ENCODE measurements around the gene LSG1.

DNA sequence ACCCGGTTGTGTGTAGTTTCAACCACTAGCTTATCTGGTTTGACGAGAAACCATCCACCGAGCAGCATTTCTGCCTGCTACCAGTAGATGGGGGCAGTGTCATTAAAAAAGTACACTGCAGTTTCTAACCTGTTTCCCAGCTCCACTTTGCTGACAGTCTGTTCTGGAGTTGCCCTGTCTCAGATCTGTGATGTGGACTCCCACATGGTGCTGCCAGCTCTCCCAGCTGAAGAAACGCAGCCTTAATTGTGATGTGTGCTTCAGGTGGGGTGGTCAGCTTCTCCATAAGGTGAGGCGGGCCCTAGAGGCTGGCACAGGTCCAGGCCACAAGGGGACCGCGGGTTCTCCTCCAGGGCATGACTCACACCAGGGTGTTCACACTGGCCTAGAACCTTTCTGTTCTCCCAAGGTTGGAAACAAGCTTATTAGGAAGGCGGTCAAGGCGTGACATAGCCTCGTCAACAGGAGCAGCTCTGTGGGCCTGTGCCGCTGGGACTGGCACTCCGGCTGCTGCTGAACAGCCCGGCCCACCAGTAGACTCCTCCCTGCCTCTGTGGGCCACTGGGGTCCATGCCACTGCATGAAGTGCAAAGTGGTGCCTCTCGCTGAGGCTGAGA is 10.8 kb upstream of the LSG1 start:
- no peak for TF ChIP-seq POLR2A (IDR thresholded peaks at IDR 0.05; ENCODE audit: low read depth)
- TF ChIP-seq, protein P1, sequence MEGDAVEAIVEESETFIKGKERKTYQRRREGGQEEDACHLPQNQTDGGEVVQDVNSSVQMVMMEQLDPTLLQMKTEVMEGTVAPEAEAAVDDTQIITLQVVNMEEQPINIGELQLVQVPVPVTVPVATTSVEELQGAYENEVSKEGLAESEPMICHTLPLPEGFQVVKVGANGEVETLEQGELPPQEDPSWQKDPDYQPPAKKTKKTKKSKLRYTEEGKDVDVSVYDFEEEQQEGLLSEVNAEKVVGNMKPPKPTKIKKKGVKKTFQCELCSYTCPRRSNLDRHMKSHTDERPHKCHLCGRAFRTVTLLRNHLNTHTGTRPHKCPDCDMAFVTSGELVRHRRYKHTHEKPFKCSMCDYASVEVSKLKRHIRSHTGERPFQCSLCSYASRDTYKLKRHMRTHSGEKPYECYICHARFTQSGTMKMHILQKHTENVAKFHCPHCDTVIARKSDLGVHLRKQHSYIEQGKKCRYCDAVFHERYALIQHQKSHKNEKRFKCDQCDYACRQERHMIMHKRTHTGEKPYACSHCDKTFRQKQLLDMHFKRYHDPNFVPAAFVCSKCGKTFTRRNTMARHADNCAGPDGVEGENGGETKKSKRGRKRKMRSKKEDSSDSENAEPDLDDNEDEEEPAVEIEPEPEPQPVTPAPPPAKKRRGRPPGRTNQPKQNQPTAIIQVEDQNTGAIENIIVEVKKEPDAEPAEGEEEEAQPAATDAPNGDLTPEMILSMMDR (IDR thresholded peaks at IDR 0.05), result peak; percentile 80 to 96 (median 92)
